ENCODE measurements around the gene UBAC2. TPM values are rescaled to one million over a fixed set of nuclear protein-coding genes. Genes with fewer than 3 reads are reported as not detected.

The UBAC2 gene
- total RNA-seq, 2 experiments from 2014 or later = 26.8 to 28.5 TPM

- H4K20me1 ChIP-seq (ENCODE audit: insufficient read depth, low read length) = no peaks in the 10 kb centered on the region
- no peak for DNase-seq (ENCODE audit: low spot score)
- H3K4me1 ChIP-seq (ENCODE audit: insufficient read depth, low read length, poor library complexity, severe bottlenecking) = peaks cover 96% of the 10 kb centered on the region
Observed at GRCh38 chr13:99225078-99225477, 24.4 kb downstream of the UBAC2 start.

DNA sequence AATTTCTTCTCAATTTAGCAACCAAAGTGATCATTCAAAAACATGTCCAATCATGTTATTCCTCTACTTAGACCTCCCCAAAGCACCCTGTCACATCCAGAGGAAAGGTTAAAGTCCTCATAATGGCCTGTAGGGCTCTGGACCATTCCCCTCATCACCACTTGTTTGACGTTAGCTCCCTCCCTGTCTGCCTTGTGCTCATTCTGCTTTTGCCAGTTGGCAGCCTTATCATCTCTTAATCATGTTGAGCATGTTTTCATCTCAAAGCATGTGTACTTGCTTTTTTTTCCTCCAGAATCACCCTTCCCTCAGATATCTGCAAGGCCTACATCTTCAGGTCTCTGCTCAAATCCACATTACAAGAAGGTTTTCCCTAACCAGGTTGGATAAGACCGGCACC lies 25.9 kb downstream of the UBAC2 start:
- ChIA-PET POLR2A (interaction anchor here (2.2 kb wide), 1 partner anchor 22 kb away, joined by 4 read pairs; no protein-coding TSS in a partner anchor), CTCF (ENCODE audit: unreplicated experiment) (no interaction called here)
- no peak overlapping the region for H2AFZ ChIP-seq (ENCODE audit: low read length)
- no peaks in the 10 kb centered on the region for H3K9me3 ChIP-seq (ENCODE audit: low read length)
- intact Hi-C loops (cut with micrococcal nuclease; ENCODE audit: unreplicated experiment) = no loop called here
- peaks cover 96% of the 10 kb centered on the region for H3K4me1 ChIP-seq (ENCODE audit: insufficient read depth, low read length, poor library complexity, severe bottlenecking)
- BruUV-seq (replicated peaks) = no TSS peak
- H3K4me3 ChIP-seq (ENCODE audit: low read depth, low read length, poor library complexity, severe bottlenecking) = no peak overlapping the region
- TF ChIP-seq, protein P1, sequence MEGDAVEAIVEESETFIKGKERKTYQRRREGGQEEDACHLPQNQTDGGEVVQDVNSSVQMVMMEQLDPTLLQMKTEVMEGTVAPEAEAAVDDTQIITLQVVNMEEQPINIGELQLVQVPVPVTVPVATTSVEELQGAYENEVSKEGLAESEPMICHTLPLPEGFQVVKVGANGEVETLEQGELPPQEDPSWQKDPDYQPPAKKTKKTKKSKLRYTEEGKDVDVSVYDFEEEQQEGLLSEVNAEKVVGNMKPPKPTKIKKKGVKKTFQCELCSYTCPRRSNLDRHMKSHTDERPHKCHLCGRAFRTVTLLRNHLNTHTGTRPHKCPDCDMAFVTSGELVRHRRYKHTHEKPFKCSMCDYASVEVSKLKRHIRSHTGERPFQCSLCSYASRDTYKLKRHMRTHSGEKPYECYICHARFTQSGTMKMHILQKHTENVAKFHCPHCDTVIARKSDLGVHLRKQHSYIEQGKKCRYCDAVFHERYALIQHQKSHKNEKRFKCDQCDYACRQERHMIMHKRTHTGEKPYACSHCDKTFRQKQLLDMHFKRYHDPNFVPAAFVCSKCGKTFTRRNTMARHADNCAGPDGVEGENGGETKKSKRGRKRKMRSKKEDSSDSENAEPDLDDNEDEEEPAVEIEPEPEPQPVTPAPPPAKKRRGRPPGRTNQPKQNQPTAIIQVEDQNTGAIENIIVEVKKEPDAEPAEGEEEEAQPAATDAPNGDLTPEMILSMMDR (conservative IDR thresholded peaks at IDR 0.05; ENCODE audit: low read length) = no peak
- no peak for TF ChIP-seq EZH2phosphoT487 (IDR thresholded peaks at IDR 0.05; ENCODE audit: borderline replicate concordance, low read depth, low read length)
- peaks cover 88% of the 10 kb centered on the region for H3K79me2 ChIP-seq (ENCODE audit: insufficient read depth, low read depth, low read length)
- no peak for DNase-seq (ENCODE audit: low spot score)
- no peaks in the 10 kb centered on the region for H4K20me1 ChIP-seq (ENCODE audit: insufficient read depth, low read length)
- no peaks in the 10 kb centered on the region for H3K9me2 ChIP-seq (ENCODE audit: insufficient read depth, low read length)
- H3K4me2 ChIP-seq (ENCODE audit: low read length) = 0 out of 2 replicates have a peak overlapping the region, but pooled peaks have one; percentile 18
- H3K27ac ChIP-seq (ENCODE audit: low read depth, low read length, poor library complexity, severe bottlenecking) = peak overlapping the region; percentile 97
- H3K36me3 ChIP-seq (ENCODE audit: insufficient read depth, low read length) = 0 out of 2 replicates have a peak, but pooled peaks cover 9% of the 10 kb centered on the region

More at GRCh38 chr13:99225078-99225477, 24.4 kb downstream of the UBAC2 start:
- H3K9me2 ChIP-seq (ENCODE audit: insufficient read depth, low read length) = no peaks in the 10 kb centered on the region
- no peak for TF ChIP-seq EZH2phosphoT487 (IDR thresholded peaks at IDR 0.05; ENCODE audit: borderline replicate concordance, low read depth, low read length)
- TF ChIP-seq, protein P1 (conservative IDR thresholded peaks at IDR 0.05; ENCODE audit: low read length) = no peak
- H3K36me3 ChIP-seq (ENCODE audit: insufficient read depth, low read length) = 0 out of 2 replicates have a peak, but pooled peaks cover 9% of the 10 kb centered on the region
- no peaks in the 10 kb centered on the region for H3K9me3 ChIP-seq (ENCODE audit: low read length)
- peak overlapping the region; percentile 97 for H3K27ac ChIP-seq (ENCODE audit: low read depth, low read length, poor library complexity, severe bottlenecking)
- CTCF ChIA-PET (ENCODE audit: unreplicated experiment) = no interaction called here
- no peak overlapping the region for H2AFZ ChIP-seq (ENCODE audit: low read length)
- H3K4me3 ChIP-seq (ENCODE audit: low read depth, low read length, poor library complexity, severe bottlenecking) = peak overlapping the region; percentile 57
- intact Hi-C loops (cut with micrococcal nuclease; ENCODE audit: unreplicated experiment) = no loop called here
- H3K4me2 ChIP-seq (ENCODE audit: low read length) = peak overlapping the region; percentile 75
- no TSS peak for BruUV-seq (replicated peaks)
- POLR2A ChIA-PET = no interaction called here
- peaks cover 88% of the 10 kb centered on the region for H3K79me2 ChIP-seq (ENCODE audit: insufficient read depth, low read depth, low read length)

- no peak for DNase-seq (ENCODE audit: low spot score)
- POLR2A ChIA-PET = interaction anchor here (0.9 to 2.2 kb wide), 2 partner anchors 23 to 28 kb away, joined by 4 read pairs; no protein-coding TSS in a partner anchor
- H3K36me3 ChIP-seq (ENCODE audit: insufficient read depth, low read length) = 0 out of 2 replicates have a peak, but pooled peaks cover 6% of the 10 kb centered on the region
- peaks cover 88% of the 10 kb centered on the region for H3K79me2 ChIP-seq (ENCODE audit: insufficient read depth, low read depth, low read length)
- no peaks in the 10 kb centered on the region for H3K9me2 ChIP-seq (ENCODE audit: insufficient read depth, low read length)
- H3K4me2 ChIP-seq (ENCODE audit: low read length) = peak overlapping the region; percentile 70
- no peak for TF ChIP-seq EZH2phosphoT487 (IDR thresholded peaks at IDR 0.05; ENCODE audit: borderline replicate concordance, low read depth, low read length)
- TF ChIP-seq, protein P1 (conservative IDR thresholded peaks at IDR 0.05; ENCODE audit: low read length) = no peak
- H3K9me3 ChIP-seq (ENCODE audit: low read length) = no peaks in the 10 kb centered on the region
- intact Hi-C loops (cut with micrococcal nuclease; ENCODE audit: unreplicated experiment) = no loop called here
- H3K4me1 ChIP-seq (ENCODE audit: insufficient read depth, low read length, poor library complexity, severe bottlenecking) = peaks cover 96% of the 10 kb centered on the region
- CTCF ChIA-PET (ENCODE audit: unreplicated experiment) = no interaction called here
- H3K4me3 ChIP-seq (ENCODE audit: low read depth, low read length, poor library complexity, severe bottlenecking) = peak overlapping the region; percentile 58
- no TSS peak for BruUV-seq (replicated peaks)
- no peaks in the 10 kb centered on the region for H4K20me1 ChIP-seq (ENCODE audit: insufficient read depth, low read length)
- H2AFZ ChIP-seq (ENCODE audit: low read length) = no peak overlapping the region
- H3K27ac ChIP-seq (ENCODE audit: low read depth, low read length, poor library complexity, severe bottlenecking) = peak overlapping the region; percentile 97
Observed at GRCh38 chr13:99227331-99227900, 26.8 kb downstream of the UBAC2 start.

Data from OCI-LY7 (cell line).